IPS-18c (cell line): ENCODE data around the gene OIT3.

Source experiments
- H3K4me3 ChIP-seq: 2 replicates; pipeline ENCODE4 v1.7.0; 2013; ENCODE audit warnings: low read depth, mild to moderate bottlenecking, low read length, moderate library complexity; ENCODE audit not compliant: insufficient read depth
- H3K9me3 ChIP-seq: one replicate; pipeline ENCODE4 v1.6.1; 2013; ENCODE audit warnings: mild to moderate bottlenecking, low read length, moderate library complexity; ENCODE audit not compliant: control insufficient read depth, insufficient read depth

OIT3 gene

DNA sequence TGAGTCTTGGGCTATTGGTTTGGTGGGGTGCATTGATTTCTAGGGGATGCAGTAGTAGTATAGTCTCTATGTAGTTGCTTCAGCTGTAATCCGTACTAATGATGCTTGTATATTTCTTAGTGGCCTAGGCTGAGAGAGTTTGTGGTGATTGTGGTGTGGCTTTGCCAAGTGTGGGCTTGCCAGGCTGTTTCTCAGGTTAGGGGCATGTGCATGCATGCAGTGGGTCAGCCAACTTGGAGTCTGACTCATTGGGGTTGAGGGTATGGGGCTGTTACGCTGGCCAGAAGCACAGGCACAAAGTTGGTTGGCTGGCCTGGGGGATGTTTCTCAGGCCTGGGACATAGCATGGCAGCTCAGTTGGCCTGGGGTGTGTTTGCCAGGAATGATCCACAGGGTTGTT lies 86.8 kb downstream of the OIT3 start:
- peaks cover 3% of the 10 kb centered on the region for H3K9me3 ChIP-seq
- H3K4me3 ChIP-seq, result no peak overlapping the region

DNA sequence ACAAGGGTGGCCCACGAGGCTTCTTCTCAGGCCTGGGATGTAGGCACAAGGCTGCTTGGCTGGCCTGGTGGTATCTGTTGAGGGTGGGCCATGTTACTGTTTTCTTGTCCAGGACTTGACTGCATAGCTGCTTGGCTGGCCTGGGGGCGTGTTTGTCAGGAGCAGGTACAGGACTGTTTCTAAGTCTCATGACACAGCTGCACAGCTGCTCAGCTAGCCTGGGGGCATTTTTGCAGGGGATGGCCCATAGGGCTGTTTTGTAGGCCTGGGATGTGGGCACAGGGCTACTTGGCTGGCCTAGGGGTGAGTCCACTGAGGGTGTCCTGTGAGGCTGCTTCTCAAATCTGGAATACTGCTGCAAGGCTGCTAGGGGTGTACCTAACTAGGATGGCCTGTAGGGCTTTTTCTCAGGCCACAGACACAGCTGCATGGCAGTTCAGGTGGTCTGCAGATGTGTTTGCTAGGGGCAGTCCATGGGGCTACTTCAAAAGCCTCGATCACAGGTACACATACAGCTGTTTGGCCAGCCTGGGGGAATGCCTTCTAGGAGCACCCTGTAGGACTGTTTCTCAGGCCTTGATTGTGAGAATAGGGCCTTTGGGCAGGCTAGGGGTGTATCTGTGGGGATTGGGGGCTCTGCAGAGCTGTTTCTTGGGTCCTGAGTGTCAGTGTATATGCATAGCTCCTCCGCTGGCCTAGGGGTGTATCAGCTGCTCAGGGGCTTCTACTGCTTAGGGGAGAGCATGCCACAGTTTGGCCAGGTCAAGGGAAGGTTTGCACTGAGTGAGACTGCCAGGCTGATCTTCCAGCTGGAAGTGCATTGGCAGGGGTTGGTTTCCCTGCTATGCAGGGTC lies 87.7 kb downstream of the OIT3 start:
- H3K9me3 ChIP-seq, result peaks cover 3% of the 10 kb centered on the region
- H3K4me3 ChIP-seq, result no peak overlapping the region

- no peaks in the 10 kb centered on the region for H3K9me3 ChIP-seq
- no peak overlapping the region for H3K4me3 ChIP-seq
Measured at GRCh38 chr10:72981882-72982529, 88.5 kb downstream of the OIT3 start.
